ENCODE data around the gene IL15RA. TPM values are rescaled to one million over a fixed set of nuclear protein-coding genes. Genes with fewer than 3 reads are reported as not detected.

IL15RA gene
- total and polyA plus RNA-seq, 4 donors = 6.6 to 10.7 (median 9.4) TPM

DNA sequence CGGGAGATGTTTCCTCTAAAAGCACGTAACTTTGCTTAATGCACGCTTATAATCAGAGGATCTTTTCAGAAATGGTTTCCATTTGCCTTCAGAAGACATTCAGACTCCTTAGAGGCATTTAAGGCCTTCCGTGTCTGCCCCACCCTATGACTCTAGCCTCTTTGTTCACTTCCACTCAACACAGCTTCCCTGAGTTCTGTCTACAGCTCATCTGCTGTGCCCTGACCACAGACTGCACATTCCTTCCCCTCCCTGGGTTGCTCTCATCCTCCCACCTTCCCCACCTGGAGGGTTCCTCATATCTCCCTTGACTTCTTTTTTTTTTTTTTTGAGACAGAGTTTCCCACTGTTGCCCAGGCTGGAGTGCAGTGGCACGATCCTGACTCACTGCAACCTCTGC, 70.7 kb downstream of the IL15RA start:
- Histone ChIP-seq H3K27me3 (ENCODE audit: control insufficient read depth in 4 of 4, insufficient read depth in 4 of 4, low read length in 3 of 4) (no peaks in the 10 kb centered on the region), H3K4me3 (ENCODE audit: low read depth in 1 of 3, low read length in 3 of 3) (no peak overlapping the region), H3K9me3 (ENCODE audit: control insufficient read depth in 4 of 4, low read length in 3 of 4) (no peaks in the 10 kb centered on the region), H3K36me3 (ENCODE audit: control insufficient read depth in 4 of 4, insufficient read depth in 3 of 4, low read depth in 1 of 4, low read length in 3 of 4) (peaks cover 15 to 39% (median 33%) of the 10 kb centered on the region in 4 donors), H3K9ac (ENCODE audit: low read depth in 1 of 2, low read length in 2 of 2) (no peak overlapping the region), H3K4me1 (ENCODE audit: control insufficient read depth in 4 of 4, insufficient read depth in 4 of 4, low read length in 3 of 4) (peaks cover 0 to 4% (median 3%) of the 10 kb centered on the region in 4 donors), H3K27ac (ENCODE audit: low read depth in 1 of 2, low read length in 2 of 2) (peak overlapping the region in 1 of 2 donors; percentile 27)
- TF ChIP-seq SP1 (IDR thresholded peaks at IDR 0.05) (no peak), NR2F2 (IDR thresholded peaks at IDR 0.05) (no peak), TAF1 (conservative IDR thresholded peaks at IDR 0.05) (no peak), HNF4A (conservative IDR thresholded peaks at IDR 0.05) (no peak), HNF4G (IDR thresholded peaks at IDR 0.05) (no peak), FOXA1 (IDR thresholded peaks at IDR 0.05) (no peak), CTCF (IDR thresholded peaks at IDR 0.05; ENCODE audit: low read depth, low read length, missing input control) (no peak), FOXA2 (IDR thresholded peaks at IDR 0.05) (no peak), REST (IDR thresholded peaks at IDR 0.05) (no peak), RXRA (IDR thresholded peaks at IDR 0.05) (no peak)
- TF ChIP-seq, protein P1, sequence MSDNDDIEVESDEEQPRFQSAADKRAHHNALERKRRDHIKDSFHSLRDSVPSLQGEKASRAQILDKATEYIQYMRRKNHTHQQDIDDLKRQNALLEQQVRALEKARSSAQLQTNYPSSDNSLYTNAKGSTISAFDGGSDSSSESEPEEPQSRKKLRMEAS (IDR thresholded peaks at IDR 0.05) = no peak
- TF ChIP-seq, protein P2, sequence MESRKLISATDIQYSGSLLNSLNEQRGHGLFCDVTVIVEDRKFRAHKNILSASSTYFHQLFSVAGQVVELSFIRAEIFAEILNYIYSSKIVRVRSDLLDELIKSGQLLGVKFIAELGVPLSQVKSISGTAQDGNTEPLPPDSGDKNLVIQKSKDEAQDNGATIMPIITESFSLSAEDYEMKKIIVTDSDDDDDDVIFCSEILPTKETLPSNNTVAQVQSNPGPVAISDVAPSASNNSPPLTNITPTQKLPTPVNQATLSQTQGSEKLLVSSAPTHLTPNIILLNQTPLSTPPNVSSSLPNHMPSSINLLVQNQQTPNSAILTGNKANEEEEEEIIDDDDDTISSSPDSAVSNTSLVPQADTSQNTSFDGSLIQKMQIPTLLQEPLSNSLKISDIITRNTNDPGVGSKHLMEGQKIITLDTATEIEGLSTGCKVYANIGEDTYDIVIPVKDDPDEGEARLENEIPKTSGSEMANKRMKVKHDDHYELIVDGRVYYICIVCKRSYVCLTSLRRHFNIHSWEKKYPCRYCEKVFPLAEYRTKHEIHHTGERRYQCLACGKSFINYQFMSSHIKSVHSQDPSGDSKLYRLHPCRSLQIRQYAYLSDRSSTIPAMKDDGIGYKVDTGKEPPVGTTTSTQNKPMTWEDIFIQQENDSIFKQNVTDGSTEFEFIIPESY (IDR thresholded peaks at IDR 0.05) = no peak
- DNase-seq (ENCODE audit: low spot score) = no peak
- 79% methylated on average over 5 of the region's 5 CpGs for WGBS

DNA sequence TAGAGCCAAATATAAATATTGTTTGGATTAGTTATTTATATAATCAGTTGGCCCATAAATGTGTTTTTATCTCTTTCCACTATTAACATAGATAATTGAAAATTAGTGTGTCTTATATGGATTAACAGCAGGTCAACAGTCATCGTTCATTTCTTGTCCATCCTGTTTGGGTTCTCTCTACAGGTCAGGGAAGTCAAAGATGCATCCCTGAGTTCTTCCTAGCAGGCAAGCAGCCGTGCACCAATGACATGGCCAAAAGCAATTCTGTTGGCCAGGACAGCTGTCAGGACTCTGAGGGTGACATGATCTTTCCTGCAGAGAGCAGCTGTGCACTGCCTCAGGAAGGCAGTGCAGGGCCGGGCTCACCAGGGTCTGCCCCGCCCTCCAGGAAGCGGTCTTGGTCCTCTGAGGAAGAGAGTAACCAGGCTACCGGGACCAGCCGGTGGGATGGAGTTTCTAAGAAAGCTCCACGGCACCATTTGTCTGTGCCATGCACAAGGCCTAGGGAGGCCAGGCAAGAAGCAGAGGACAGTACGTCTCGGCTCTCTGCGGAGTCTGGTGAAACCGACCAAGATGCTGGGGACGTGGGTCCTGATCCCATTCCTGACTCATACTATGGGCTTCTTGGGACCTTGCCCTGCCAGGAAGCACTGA, 71.4 kb downstream of the IL15RA start:
- TF ChIP-seq SP1 (IDR thresholded peaks at IDR 0.05) (no peak), RAD21 (IDR thresholded peaks at IDR 0.05) (peak in 1 of 2 donors; percentile 1), NR2F2 (IDR thresholded peaks at IDR 0.05) (peak; percentile 94), HNF4G (IDR thresholded peaks at IDR 0.05) (no peak), RXRA (IDR thresholded peaks at IDR 0.05) (peak in 1 of 2 donors; percentile 15)
- H3K9me3 ChIP-seq (ENCODE audit: control insufficient read depth in 4 of 4, low read length in 3 of 4) = no peaks in the 10 kb centered on the region
- H3K27ac ChIP-seq (ENCODE audit: low read depth in 1 of 2, low read length in 2 of 2) = peak overlapping the region in 1 of 2 donors; percentile 27
- peaks cover 0 to 4% (median 3%) of the 10 kb centered on the region in 4 donors for H3K4me1 ChIP-seq (ENCODE audit: control insufficient read depth in 4 of 4, insufficient read depth in 4 of 4, low read length in 3 of 4)
- DNase-seq (ENCODE audit: low spot score) = no peak
- no peak overlapping the region for H3K4me3 ChIP-seq (ENCODE audit: low read depth in 1 of 3, low read length in 3 of 3)
- H3K36me3 ChIP-seq (ENCODE audit: control insufficient read depth in 4 of 4, insufficient read depth in 3 of 4, low read depth in 1 of 4, low read length in 3 of 4) = peaks cover 9 to 35% (median 26%) of the 10 kb centered on the region in 4 donors
- no peaks in the 10 kb centered on the region for H3K27me3 ChIP-seq (ENCODE audit: control insufficient read depth in 4 of 4, insufficient read depth in 4 of 4, low read length in 3 of 4)
- no peak overlapping the region for H3K9ac ChIP-seq (ENCODE audit: low read depth in 1 of 2, low read length in 2 of 2)
- 83% methylated on average over 13 of the region's 13 CpGs for WGBS
